ENCODE measurements around the gene IFI16. TPM values are rescaled to one million over a fixed set of nuclear protein-coding genes. Genes with fewer than 3 reads are reported as not detected.
A peak's percentile ranks its signal among the peaks of the same experiment; 100 is the strongest.

The IFI16 gene
- total RNA-seq, 1 donor from 2014 or later, result 34.0 TPM

GRCh38 chr1:159079525-159079924 is 69.8 kb downstream of the IFI16 start:
- H3K4me3 ChIP-seq (ENCODE audit: low read depth, low read length), result no peak overlapping the region
- TF ChIP-seq CTCF (IDR thresholded peaks at IDR 0.05; ENCODE audit: insufficient read depth, low read length, severe bottlenecking), result no peak
- DNase-seq (ENCODE audit: low read depth) (no peak), FAIRE-seq (no peak)
- H3K36me3 ChIP-seq (ENCODE audit: control insufficient read depth, insufficient read depth, low read length), result no peaks in the 10 kb centered on the region
- H3K27me3 ChIP-seq (ENCODE audit: control insufficient read depth, insufficient read depth, low read length), result no peaks in the 10 kb centered on the region

- no peak for TF ChIP-seq CTCF (IDR thresholded peaks at IDR 0.05; ENCODE audit: insufficient read depth, low read length, severe bottlenecking)
- no peaks in the 10 kb centered on the region for H3K36me3 ChIP-seq (ENCODE audit: control insufficient read depth, insufficient read depth, low read length)
- FAIRE-seq (no peak), DNase-seq (ENCODE audit: low read depth) (no peak)
- no peak overlapping the region for H3K4me3 ChIP-seq (ENCODE audit: low read depth, low read length)
- H3K27me3 ChIP-seq (ENCODE audit: control insufficient read depth, insufficient read depth, low read length), result no peaks in the 10 kb centered on the region
Measured at GRCh38 chr1:159081626-159082025, 71.9 kb downstream of the IFI16 start.

GRCh38 chr1:159083013-159083412 is 73.3 kb downstream of the IFI16 start:
- H3K4me3 ChIP-seq (ENCODE audit: low read depth, low read length), result no peak overlapping the region
- DNase-seq (ENCODE audit: low read depth) (no peak), FAIRE-seq (no peak)
- no peak for TF ChIP-seq CTCF (IDR thresholded peaks at IDR 0.05; ENCODE audit: insufficient read depth, low read length, severe bottlenecking)
- no peaks in the 10 kb centered on the region for H3K36me3 ChIP-seq (ENCODE audit: control insufficient read depth, insufficient read depth, low read length)
- no peaks in the 10 kb centered on the region for H3K27me3 ChIP-seq (ENCODE audit: control insufficient read depth, insufficient read depth, low read length)

- Histone ChIP-seq H3K36me3 (ENCODE audit: control insufficient read depth, insufficient read depth, low read length) (no peaks in the 10 kb centered on the region), H3K27me3 (ENCODE audit: control insufficient read depth, insufficient read depth, low read length) (no peaks in the 10 kb centered on the region), H3K4me3 (ENCODE audit: low read depth, low read length) (no peak overlapping the region)
- FAIRE-seq, result no peak
- no peak for TF ChIP-seq CTCF (IDR thresholded peaks at IDR 0.05; ENCODE audit: insufficient read depth, low read length, severe bottlenecking)
- DNase-seq (ENCODE audit: low read depth), result no peak
Measured at GRCh38 chr1:159084152-159084551, 74.4 kb downstream of the IFI16 start.

- FAIRE-seq (peak; percentile 64), DNase-seq (ENCODE audit: low read depth) (no peak)
- TF ChIP-seq CTCF (IDR thresholded peaks at IDR 0.05; ENCODE audit: insufficient read depth, low read length, severe bottlenecking), result no peak
- Histone ChIP-seq H3K36me3 (ENCODE audit: control insufficient read depth, insufficient read depth, low read length) (no peaks in the 10 kb centered on the region), H3K4me3 (ENCODE audit: low read depth, low read length) (no peak overlapping the region), H3K27me3 (ENCODE audit: control insufficient read depth, insufficient read depth, low read length) (no peaks in the 10 kb centered on the region)
Measured at GRCh38 chr1:159084867-159085266, 75.2 kb downstream of the IFI16 start.

GRCh38 chr1:159088050-159088449 is 78.3 kb downstream of the IFI16 start:
- no peaks in the 10 kb centered on the region for H3K27me3 ChIP-seq (ENCODE audit: control insufficient read depth, insufficient read depth, low read length)
- H3K4me3 ChIP-seq (ENCODE audit: low read depth, low read length), result no peak overlapping the region
- H3K36me3 ChIP-seq (ENCODE audit: control insufficient read depth, insufficient read depth, low read length), result no peaks in the 10 kb centered on the region
- no peak for TF ChIP-seq CTCF (IDR thresholded peaks at IDR 0.05; ENCODE audit: insufficient read depth, low read length, severe bottlenecking)
- DNase-seq (ENCODE audit: low read depth) (peak; percentile 80), FAIRE-seq (peak; percentile 13)

Data from bronchial epithelial cell (primary cell).